Mesendoderm (in vitro differentiated cells): ENCODE measurements around the gene AP3S2.

ENCODE experiments used
- DNase-seq: peaks from one replicate; pipeline ENCODE4 v3.0.0; 2013
- H2AK5ac ChIP-seq: 2 replicates; pipeline ENCODE4 v1.6.1; 2013; ENCODE audit warnings: low read length, inconsistent platforms
- H2BK120ac ChIP-seq: 2 replicates; pipeline ENCODE4 v1.6.1; 2013; ENCODE audit warnings: low read depth, mild to moderate bottlenecking, low read length, moderate library complexity, mixed read lengths
- H2BK15ac ChIP-seq: replicated peaks from 2 replicates; pipeline ENCODE4 v1.6.1; 2013; ENCODE audit warnings: low read depth, mild to moderate bottlenecking, moderate library complexity
- H2BK5ac ChIP-seq: 2 replicates; pipeline ENCODE4 v1.6.1; 2013; ENCODE audit warnings: low read length, inconsistent platforms
- H3K18ac ChIP-seq: 2 replicates; pipeline ENCODE4 v1.6.1; 2013; ENCODE audit warnings: mild to moderate bottlenecking, low read length, mixed read lengths
- H3K23ac ChIP-seq: one replicate; pipeline ENCODE4 v1.6.1; 2013; ENCODE audit warnings: low read length
- H3K27ac ChIP-seq: 2 replicates; pipeline ENCODE4 v1.5.1; 2013; ENCODE audit warnings: low read depth, mild to moderate bottlenecking, inconsistent platforms, low read length, moderate library complexity
- H3K27me3 ChIP-seq: 2 replicates; pipeline ENCODE4 v1.6.1; 2013; ENCODE audit warnings: low read length, control low read depth, mild to moderate bottlenecking, inconsistent platforms; ENCODE audit not compliant: insufficient read depth, poor library complexity
- H3K36me3 ChIP-seq: 2 replicates; pipeline ENCODE4 v1.6.1; 2013; ENCODE audit warnings: low read length, inconsistent platforms; ENCODE audit not compliant: control insufficient read depth, insufficient read depth
- H3K4ac ChIP-seq: one replicate; pipeline ENCODE4 v1.6.1; 2013; ENCODE audit warnings: low read depth, mild to moderate bottlenecking, low read length, moderate library complexity
- H3K4me1 ChIP-seq: 2 replicates; pipeline ENCODE4 v1.6.1; 2013; ENCODE audit warnings: low read depth, low read length, inconsistent platforms; ENCODE audit not compliant: control insufficient read depth
- H3K4me2 ChIP-seq: 2 replicates; pipeline ENCODE4 v1.6.1; 2013; ENCODE audit warnings: low read length
- H3K4me3 ChIP-seq: 2 replicates; pipeline ENCODE4 v1.5.1; 2013; ENCODE audit warnings: mild to moderate bottlenecking, low read length
- H3K56ac ChIP-seq: one replicate; pipeline ENCODE4 v1.6.1; 2013; ENCODE audit warnings: low read length
- H3K79me1 ChIP-seq: 2 replicates; pipeline ENCODE4 v1.6.1; 2013; ENCODE audit warnings: low read length, inconsistent platforms
- H3K79me2 ChIP-seq: 2 replicates; pipeline ENCODE4 v1.6.1; 2013; ENCODE audit warnings: mild to moderate bottlenecking, low read length; ENCODE audit not compliant: control insufficient read depth, insufficient read depth
- H3K9ac ChIP-seq: 2 replicates; pipeline ENCODE4 v1.6.1; 2013; ENCODE audit warnings: low read length, inconsistent platforms
- H4K5ac ChIP-seq: one replicate; pipeline ENCODE4 v1.6.1; 2013; ENCODE audit warnings: low read length
- H4K8ac ChIP-seq: one replicate; pipeline ENCODE4 v1.6.1; 2013; ENCODE audit warnings: low read depth, mild to moderate bottlenecking, control low read depth, low read length, moderate library complexity
- WGBS: extraction: QIAGEN DNeasy Blood & Tissue Kit; methylation state at CpG from one replicate; pipeline ENCODE4 v1.1.7; 2013; ENCODE audit warnings: low lambda C conversion rate, missing lambda C conversion rate; ENCODE audit not compliant: insufficient coverage; ENCODE audit errors: extremely low coverage; 5-methylcytosine and 5-hydroxymethylcytosine counted together

AP3S2 gene

GRCh38 chr15:89916660-89917059 lies 22.9 kb upstream of the AP3S2 start:
- Histone ChIP-seq H3K27ac (no peak overlapping the region), H3K36me3 (no peaks in the 10 kb centered on the region), H4K5ac (no peak overlapping the region), H3K23ac (no peak overlapping the region), H3K9ac (no peak overlapping the region), H3K4ac (no peak overlapping the region), H2BK5ac (no peak overlapping the region), H2BK120ac (no peak overlapping the region), H3K4me3 (no peak overlapping the region), H3K4me2 (no peak overlapping the region), H4K8ac (no peak overlapping the region), H3K4me1 (no peaks in the 10 kb centered on the region), H2AK5ac (no peak overlapping the region), H3K18ac (no peak overlapping the region), H3K79me2 (no peaks in the 10 kb centered on the region), H3K79me1 (no peaks in the 10 kb centered on the region), H2BK15ac (no peak overlapping the region), H3K27me3 (no peaks in the 10 kb centered on the region), H3K56ac (no peak overlapping the region)
- no peak for DNase-seq
- WGBS: no CpG with 5 or more reads among the region's 3 CpGs

- peak; percentile 68 for DNase-seq
- Histone ChIP-seq H3K23ac (no peak within 1 kb of the TSS), H3K4ac (peak within 1 kb of the TSS; percentile 93), H3K4me3 (peak within 1 kb of the TSS; percentile 40), H3K9ac (peak within 1 kb of the TSS; percentile 83), H2BK120ac (no peak within 1 kb of the TSS), H2BK5ac (no peak within 1 kb of the TSS), H3K18ac (peak within 1 kb of the TSS; percentile 81), H3K79me2 (no peaks in the 10 kb centered on the region), H3K27ac (no peak within 1 kb of the TSS), H4K5ac (no peak within 1 kb of the TSS), H2AK5ac (no peak within 1 kb of the TSS), H3K27me3 (no peaks in the 10 kb centered on the region), H2BK15ac (no peak within 1 kb of the TSS), H3K4me2 (peak within 1 kb of the TSS; percentile 56), H3K56ac (peak within 1 kb of the TSS; percentile 92), H4K8ac (no peak within 1 kb of the TSS), H3K4me1 (no peaks in the 10 kb centered on the region), H3K36me3 (no peaks in the 10 kb centered on the region), H3K79me1 (no peaks in the 10 kb centered on the region)
- WGBS: no CpG with 5 or more reads among the region's 57 CpGs
Measured at GRCh38 chr15:89912674-89913396, 19.0 kb upstream of the AP3S2 start, which contains the start of gene ARPIN. Gene ARPIN (minus strand): TSS chr15:89912952. CDS start chr15:89912835, 117 bp downstream.

- H3K23ac ChIP-seq: no peak overlapping the region
- no peaks in the 10 kb centered on the region for H3K27me3 ChIP-seq
- H3K79me1 ChIP-seq: no peaks in the 10 kb centered on the region
- H3K18ac ChIP-seq: peak overlapping the region; percentile 81
- no peak overlapping the region for H2AK5ac ChIP-seq
- H3K79me2 ChIP-seq: no peaks in the 10 kb centered on the region
- no peak overlapping the region for H3K27ac ChIP-seq
- H3K4me2 ChIP-seq: peak overlapping the region; percentile 56
- no peak overlapping the region for H4K8ac ChIP-seq
- H4K5ac ChIP-seq: no peak overlapping the region
- H2BK120ac ChIP-seq: no peak overlapping the region
- no peak overlapping the region for H2BK5ac ChIP-seq
- no peaks in the 10 kb centered on the region for H3K36me3 ChIP-seq
- H3K4ac ChIP-seq: peak overlapping the region; percentile 93
- H3K9ac ChIP-seq: peak overlapping the region; percentile 65
- H2BK15ac ChIP-seq: no peak overlapping the region
- peak overlapping the region; percentile 33 for H3K4me3 ChIP-seq
- no CpG with 5 or more reads among the region's 36 CpGs for WGBS
- no peaks in the 10 kb centered on the region for H3K4me1 ChIP-seq
- H3K56ac ChIP-seq: peak overlapping the region; percentile 92
- DNase-seq: peak; percentile 35
Measured at GRCh38 chr15:89912145-89912673, 18.4 kb upstream of the AP3S2 start.

- DNase-seq: no peak
- no peaks in the 10 kb centered on the region for H3K79me1 ChIP-seq
- no peak overlapping the region for H4K8ac ChIP-seq
- no peak overlapping the region for H2AK5ac ChIP-seq
- no peak overlapping the region for H2BK120ac ChIP-seq
- H3K18ac ChIP-seq: no peak overlapping the region
- no peak overlapping the region for H3K56ac ChIP-seq
- no peak overlapping the region for H2BK5ac ChIP-seq
- H2BK15ac ChIP-seq: no peak overlapping the region
- WGBS: no CpG with 5 or more reads among the region's 6 CpGs
- H3K4me1 ChIP-seq: no peaks in the 10 kb centered on the region
- H3K27ac ChIP-seq: no peak overlapping the region
- no peaks in the 10 kb centered on the region for H3K79me2 ChIP-seq
- H3K4ac ChIP-seq: no peak overlapping the region
- no peaks in the 10 kb centered on the region for H3K36me3 ChIP-seq
- H3K9ac ChIP-seq: no peak overlapping the region
- H3K27me3 ChIP-seq: no peaks in the 10 kb centered on the region
- H3K4me2 ChIP-seq: no peak overlapping the region
- H3K23ac ChIP-seq: no peak overlapping the region
- H4K5ac ChIP-seq: no peak overlapping the region
- no peak overlapping the region for H3K4me3 ChIP-seq
Measured at GRCh38 chr15:89910891-89911626, 17.3 kb upstream of the AP3S2 start.

GRCh38 chr15:89909611-89910010 lies 15.8 kb upstream of the AP3S2 start:
- Histone ChIP-seq H2BK120ac (no peak overlapping the region), H3K4me1 (no peaks in the 10 kb centered on the region), H3K79me1 (no peaks in the 10 kb centered on the region), H3K27ac (no peak overlapping the region), H3K56ac (no peak overlapping the region), H3K18ac (no peak overlapping the region), H3K4me3 (no peak overlapping the region), H3K23ac (no peak overlapping the region), H4K5ac (no peak overlapping the region), H2AK5ac (no peak overlapping the region), H3K27me3 (no peaks in the 10 kb centered on the region), H3K79me2 (no peaks in the 10 kb centered on the region), H3K4me2 (no peak overlapping the region), H4K8ac (no peak overlapping the region), H3K36me3 (no peaks in the 10 kb centered on the region), H3K4ac (no peak overlapping the region), H3K9ac (no peak overlapping the region), H2BK15ac (no peak overlapping the region), H2BK5ac (no peak overlapping the region)
- DNase-seq: no peak
- WGBS: no CpG with 5 or more reads among the region's 2 CpGs
